ENCODE results near the gene GALNT14. TPM values are rescaled to one million over a fixed set of nuclear protein-coding genes. Genes with fewer than 3 reads are reported as not detected.

Gene GALNT14
- total RNA-seq, 4 donors from 2014 or later = 1.00 TPM; not detected in 3

GRCh38 chr2:31051258-31052140 lies 86.7 kb downstream of the GALNT14 start:
- H3K27ac ChIP-seq = no peak overlapping the region
- DNase-seq = no peak
- no peaks in the 10 kb centered on the region for H3K9me3 ChIP-seq
- no peaks in the 10 kb centered on the region for H3K4me1 ChIP-seq
- no peaks in the 10 kb centered on the region for H3K27me3 ChIP-seq
- H3K36me3 ChIP-seq = no peaks in the 10 kb centered on the region
- H3K4me3 ChIP-seq = no peak overlapping the region
- no peak for TF ChIP-seq POLR2AphosphoS5 (IDR thresholded peaks at IDR 0.05)
- TF ChIP-seq POLR2A (IDR thresholded peaks at IDR 0.05) = no peak
- no peak for TF ChIP-seq EP300 (IDR thresholded peaks at IDR 0.05; ENCODE audit: low read depth)
- TF ChIP-seq, protein P1, sequence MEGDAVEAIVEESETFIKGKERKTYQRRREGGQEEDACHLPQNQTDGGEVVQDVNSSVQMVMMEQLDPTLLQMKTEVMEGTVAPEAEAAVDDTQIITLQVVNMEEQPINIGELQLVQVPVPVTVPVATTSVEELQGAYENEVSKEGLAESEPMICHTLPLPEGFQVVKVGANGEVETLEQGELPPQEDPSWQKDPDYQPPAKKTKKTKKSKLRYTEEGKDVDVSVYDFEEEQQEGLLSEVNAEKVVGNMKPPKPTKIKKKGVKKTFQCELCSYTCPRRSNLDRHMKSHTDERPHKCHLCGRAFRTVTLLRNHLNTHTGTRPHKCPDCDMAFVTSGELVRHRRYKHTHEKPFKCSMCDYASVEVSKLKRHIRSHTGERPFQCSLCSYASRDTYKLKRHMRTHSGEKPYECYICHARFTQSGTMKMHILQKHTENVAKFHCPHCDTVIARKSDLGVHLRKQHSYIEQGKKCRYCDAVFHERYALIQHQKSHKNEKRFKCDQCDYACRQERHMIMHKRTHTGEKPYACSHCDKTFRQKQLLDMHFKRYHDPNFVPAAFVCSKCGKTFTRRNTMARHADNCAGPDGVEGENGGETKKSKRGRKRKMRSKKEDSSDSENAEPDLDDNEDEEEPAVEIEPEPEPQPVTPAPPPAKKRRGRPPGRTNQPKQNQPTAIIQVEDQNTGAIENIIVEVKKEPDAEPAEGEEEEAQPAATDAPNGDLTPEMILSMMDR (IDR thresholded peaks at IDR 0.05) = no peak
- intact Hi-C loops (cut with DNase I; ENCODE audit: low total_unique reads) = no loop called here
- in situ Hi-C loops (cut with MboI; ENCODE audit: low pct_ligation_motif_present in 1 of 4, low pct_unique_long_range_greater_than_20kb in 1 of 4, low sequenced_read_pairs in 3 of 4) = no loop called here
- 80 to 84% methylated on average over 1 to 9 of the region's 9 CpGs for WGBS, 2 donors (ENCODE audit: low coverage in 1 of 2)

DNA sequence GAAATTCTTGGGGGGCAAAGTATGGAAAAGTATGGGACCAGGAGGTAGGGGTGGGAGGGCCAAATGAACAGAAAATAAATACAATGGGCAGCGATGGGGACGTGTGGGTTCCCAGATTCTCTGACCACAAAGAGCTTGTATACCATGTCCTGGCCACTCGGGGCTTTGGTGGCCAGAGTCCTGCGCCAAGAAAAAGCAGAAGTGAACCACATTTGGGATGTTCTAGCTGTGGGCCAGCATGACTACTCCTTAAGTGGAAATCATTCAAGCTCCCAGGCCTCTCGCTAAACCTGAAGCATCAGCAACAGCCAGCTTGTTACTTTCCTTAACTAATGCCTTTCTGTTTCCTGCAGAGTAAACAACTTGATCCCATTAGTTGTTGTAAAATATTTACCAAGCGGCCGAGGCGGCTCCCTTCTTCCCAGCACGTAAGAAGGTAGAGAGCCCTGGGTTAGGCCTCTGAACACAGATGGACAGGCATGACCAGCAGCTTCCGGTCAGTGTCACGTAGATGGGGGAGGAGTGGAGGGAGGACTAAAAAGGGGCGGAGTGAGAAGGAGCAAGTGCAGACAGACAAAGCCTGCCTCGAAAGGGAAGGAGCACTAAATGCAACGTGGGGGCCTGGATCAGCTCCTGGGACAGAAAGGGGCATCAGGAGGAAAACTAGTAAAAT lies 88.2 kb downstream of the GALNT14 start:
- TF ChIP-seq POLR2AphosphoS5 (IDR thresholded peaks at IDR 0.05) (no peak), POLR2A (IDR thresholded peaks at IDR 0.05) (no peak), EP300 (IDR thresholded peaks at IDR 0.05; ENCODE audit: low read depth) (no peak)
- TF ChIP-seq, protein P1 (IDR thresholded peaks at IDR 0.05) = no peak
- Histone ChIP-seq H3K27ac (no peak overlapping the region), H3K4me1 (no peaks in the 10 kb centered on the region), H3K27me3 (no peaks in the 10 kb centered on the region), H3K9me3 (no peaks in the 10 kb centered on the region), H3K36me3 (no peaks in the 10 kb centered on the region), H3K4me3 (no peak overlapping the region)
- in situ Hi-C loops (cut with MboI; ENCODE audit: low pct_ligation_motif_present in 1 of 4, low pct_unique_long_range_greater_than_20kb in 1 of 4, low sequenced_read_pairs in 3 of 4) (no loop called here), intact Hi-C loops (cut with DNase I; ENCODE audit: low total_unique reads) (no loop called here)
- WGBS, 2 donors (ENCODE audit: low coverage in 1 of 2) = 62 to 63% methylated on average over 13 to 14 of the region's 14 CpGs
- no peak for DNase-seq

GRCh38 chr2:31049264-31049663 lies 89.0 kb downstream of the GALNT14 start:
- H3K27ac ChIP-seq = no peak overlapping the region
- no peak for DNase-seq
- no peaks in the 10 kb centered on the region for H3K9me3 ChIP-seq
- TF ChIP-seq, protein P1 (IDR thresholded peaks at IDR 0.05) = no peak
- TF ChIP-seq POLR2A (IDR thresholded peaks at IDR 0.05) (no peak), POLR2AphosphoS5 (IDR thresholded peaks at IDR 0.05) (no peak), EP300 (IDR thresholded peaks at IDR 0.05; ENCODE audit: low read depth) (no peak)
- in situ Hi-C loops (cut with MboI; ENCODE audit: low pct_ligation_motif_present in 1 of 4, low pct_unique_long_range_greater_than_20kb in 1 of 4, low sequenced_read_pairs in 3 of 4) (no loop called here), intact Hi-C loops (cut with DNase I; ENCODE audit: low total_unique reads) (no loop called here)
- no peak overlapping the region for H3K4me3 ChIP-seq
- H3K27me3 ChIP-seq = no peaks in the 10 kb centered on the region
- no peaks in the 10 kb centered on the region for H3K4me1 ChIP-seq
- 73% methylated on average over 3 of the region's 3 CpGs; no CpG with 5 or more reads in 1 of the 2 donors for WGBS, 2 donors (ENCODE audit: low coverage in 1 of 2)
- no peaks in the 10 kb centered on the region for H3K36me3 ChIP-seq

GRCh38 chr2:31047599-31047998 lies 90.6 kb downstream of the GALNT14 start:
- Histone ChIP-seq H3K27me3 (no peaks in the 10 kb centered on the region), H3K27ac (no peak overlapping the region), H3K9me3 (no peaks in the 10 kb centered on the region), H3K4me1 (no peaks in the 10 kb centered on the region), H3K36me3 (no peaks in the 10 kb centered on the region), H3K4me3 (no peak overlapping the region)
- in situ Hi-C loops (cut with MboI; ENCODE audit: low pct_ligation_motif_present in 1 of 4, low pct_unique_long_range_greater_than_20kb in 1 of 4, low sequenced_read_pairs in 3 of 4) (no loop called here), intact Hi-C loops (cut with DNase I; ENCODE audit: low total_unique reads) (no loop called here)
- 73% methylated on average over 5 of the region's 5 CpGs; no CpG with 5 or more reads in 1 of the 2 donors for WGBS, 2 donors (ENCODE audit: low coverage in 1 of 2)
- DNase-seq = no peak
- TF ChIP-seq POLR2AphosphoS5 (IDR thresholded peaks at IDR 0.05) (no peak), POLR2A (IDR thresholded peaks at IDR 0.05) (no peak), EP300 (IDR thresholded peaks at IDR 0.05; ENCODE audit: low read depth) (no peak)
- TF ChIP-seq, protein P1 (IDR thresholded peaks at IDR 0.05) = no peak

Measured in transverse colon (tissue), 4 donors.